ENCODE measurements around the gene ANAPC1.
"Not testable (repeated sequence)": the region's sequence is repeated elsewhere in the genome, so short reads cannot be mapped to it uniquely, and the experiment has no call there.

Gene ANAPC1, protein sequence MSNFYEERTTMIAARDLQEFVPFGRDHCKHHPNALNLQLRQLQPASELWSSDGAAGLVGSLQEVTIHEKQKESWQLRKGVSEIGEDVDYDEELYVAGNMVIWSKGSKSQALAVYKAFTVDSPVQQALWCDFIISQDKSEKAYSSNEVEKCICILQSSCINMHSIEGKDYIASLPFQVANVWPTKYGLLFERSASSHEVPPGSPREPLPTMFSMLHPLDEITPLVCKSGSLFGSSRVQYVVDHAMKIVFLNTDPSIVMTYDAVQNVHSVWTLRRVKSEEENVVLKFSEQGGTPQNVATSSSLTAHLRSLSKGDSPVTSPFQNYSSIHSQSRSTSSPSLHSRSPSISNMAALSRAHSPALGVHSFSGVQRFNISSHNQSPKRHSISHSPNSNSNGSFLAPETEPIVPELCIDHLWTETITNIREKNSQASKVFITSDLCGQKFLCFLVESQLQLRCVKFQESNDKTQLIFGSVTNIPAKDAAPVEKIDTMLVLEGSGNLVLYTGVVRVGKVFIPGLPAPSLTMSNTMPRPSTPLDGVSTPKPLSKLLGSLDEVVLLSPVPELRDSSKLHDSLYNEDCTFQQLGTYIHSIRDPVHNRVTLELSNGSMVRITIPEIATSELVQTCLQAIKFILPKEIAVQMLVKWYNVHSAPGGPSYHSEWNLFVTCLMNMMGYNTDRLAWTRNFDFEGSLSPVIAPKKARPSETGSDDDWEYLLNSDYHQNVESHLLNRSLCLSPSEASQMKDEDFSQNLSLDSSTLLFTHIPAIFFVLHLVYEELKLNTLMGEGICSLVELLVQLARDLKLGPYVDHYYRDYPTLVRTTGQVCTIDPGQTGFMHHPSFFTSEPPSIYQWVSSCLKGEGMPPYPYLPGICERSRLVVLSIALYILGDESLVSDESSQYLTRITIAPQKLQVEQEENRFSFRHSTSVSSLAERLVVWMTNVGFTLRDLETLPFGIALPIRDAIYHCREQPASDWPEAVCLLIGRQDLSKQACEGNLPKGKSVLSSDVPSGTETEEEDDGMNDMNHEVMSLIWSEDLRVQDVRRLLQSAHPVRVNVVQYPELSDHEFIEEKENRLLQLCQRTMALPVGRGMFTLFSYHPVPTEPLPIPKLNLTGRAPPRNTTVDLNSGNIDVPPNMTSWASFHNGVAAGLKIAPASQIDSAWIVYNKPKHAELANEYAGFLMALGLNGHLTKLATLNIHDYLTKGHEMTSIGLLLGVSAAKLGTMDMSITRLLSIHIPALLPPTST (N-terminal part only)
- total RNA-seq, result 104 to 161 reads per million in 2 experiments

DNA sequence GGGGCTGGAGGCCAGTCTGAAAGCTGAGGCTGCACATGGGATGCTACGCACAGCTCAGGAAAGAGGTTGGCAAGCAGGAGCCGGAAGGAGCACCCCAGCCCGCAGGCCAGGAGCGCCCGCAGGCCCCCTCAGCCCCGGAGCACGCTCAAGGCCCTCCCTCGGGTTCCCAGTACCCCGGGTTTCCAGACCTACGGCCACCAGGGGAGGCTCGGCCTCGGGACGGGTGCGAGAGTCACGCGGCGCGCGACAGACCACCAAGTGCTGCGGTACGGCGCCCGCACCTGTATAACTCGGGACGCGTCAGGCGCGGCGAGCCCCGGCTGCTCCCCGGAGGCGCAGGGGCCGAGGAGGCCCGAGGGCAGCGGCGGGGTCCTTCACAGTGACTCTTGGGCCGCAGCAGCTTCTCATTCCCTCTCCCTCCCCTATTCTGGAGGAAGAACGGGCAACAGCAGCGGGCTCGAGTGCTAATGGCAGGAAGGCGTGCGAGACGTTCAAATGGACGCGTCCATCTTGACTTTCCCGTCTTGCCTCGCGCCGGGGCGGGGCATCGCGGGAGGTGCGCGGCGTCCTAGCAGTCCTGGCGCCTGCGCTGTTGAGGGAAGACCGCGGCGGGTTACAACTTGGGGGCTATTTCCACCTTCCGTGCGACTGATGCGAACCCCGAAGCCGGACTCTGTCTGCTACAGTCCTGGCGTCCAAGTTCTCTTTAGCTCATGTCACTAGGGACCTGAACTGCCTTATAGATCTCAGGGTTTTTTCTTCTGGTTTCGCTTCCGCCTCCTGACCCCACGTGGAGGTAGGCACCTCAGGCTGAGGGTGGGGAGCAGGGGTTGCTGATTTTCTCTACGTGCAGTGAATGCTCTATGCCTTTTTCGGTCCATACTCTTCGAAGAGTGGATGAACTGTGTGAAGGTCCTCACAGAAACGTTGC is at the start of gene ANAPC1:
TSS of gene ANAPC1 (minus strand) at position 533 of the 931 bp plus-strand sequence. CDS start 3,368 bp downstream, outside the sequence.
- peak; percentile 76 for DNase-seq (ENCODE audit: low read depth)

DNA sequence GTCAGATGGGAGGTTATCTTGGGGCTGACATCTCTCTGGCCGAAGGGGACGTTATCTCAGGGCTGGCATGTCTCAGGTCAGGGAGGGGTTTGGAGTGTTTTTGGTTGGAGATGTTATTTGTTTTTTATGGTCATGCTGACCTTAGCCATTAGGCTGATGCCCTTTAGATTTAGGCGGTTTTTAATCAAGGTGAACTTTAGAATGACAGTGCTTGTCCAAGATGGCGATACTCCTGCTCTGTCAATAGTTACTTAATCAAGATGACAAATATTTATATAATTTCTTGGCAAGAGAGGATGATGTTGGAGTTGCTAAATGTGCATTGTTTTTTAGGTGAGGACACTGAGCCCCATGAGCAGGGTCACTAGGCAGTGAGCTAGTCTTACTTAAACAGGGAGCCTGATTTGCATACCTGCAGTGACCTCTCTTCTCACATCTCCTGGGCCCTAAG is 48.9 kb upstream of the ANAPC1 start:
- no peak for DNase-seq (ENCODE audit: low read depth)

DNA sequence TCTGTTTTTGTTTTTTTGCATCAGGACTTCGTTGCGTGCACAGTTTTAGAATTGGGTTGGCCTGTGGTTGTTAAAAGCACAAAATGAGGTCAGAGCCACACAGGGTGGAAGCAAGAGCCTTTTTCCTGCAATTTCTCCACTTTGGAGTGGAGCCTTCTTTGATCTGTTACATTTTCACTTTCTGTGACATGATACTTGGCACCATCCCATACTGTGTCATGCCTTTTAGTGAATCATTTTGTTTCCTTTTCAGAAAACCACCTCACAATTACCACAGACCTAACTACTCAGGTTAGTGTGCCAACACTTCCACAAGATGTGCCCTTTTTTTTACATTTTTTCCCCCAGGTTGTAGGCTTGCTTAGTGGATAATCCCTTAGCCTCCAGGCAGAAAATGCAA is 46.9 kb upstream of the ANAPC1 start:
- DNase-seq (ENCODE audit: low read depth), result no peak

DNA sequence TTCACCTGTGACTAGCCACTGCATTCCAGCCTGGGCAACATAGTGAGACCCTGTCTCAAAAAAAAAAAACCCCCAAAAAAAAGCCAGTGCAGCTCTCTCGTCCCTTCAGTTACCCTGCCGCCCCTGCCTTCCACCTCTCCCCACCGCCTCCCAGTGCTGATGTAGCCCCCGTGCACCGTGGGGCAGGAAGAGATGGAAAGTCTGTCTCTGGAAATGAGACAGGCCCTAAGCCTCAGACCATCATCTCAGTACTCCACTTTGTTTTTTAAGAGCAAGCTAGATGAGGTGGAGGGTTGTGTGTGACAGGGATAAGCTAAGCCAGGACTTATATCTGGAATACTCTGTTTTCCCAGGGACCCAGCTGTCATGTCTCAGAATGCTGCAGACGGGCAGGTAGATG is 46.4 kb upstream of the ANAPC1 start:
- no peak for DNase-seq (ENCODE audit: low read depth)

DNA sequence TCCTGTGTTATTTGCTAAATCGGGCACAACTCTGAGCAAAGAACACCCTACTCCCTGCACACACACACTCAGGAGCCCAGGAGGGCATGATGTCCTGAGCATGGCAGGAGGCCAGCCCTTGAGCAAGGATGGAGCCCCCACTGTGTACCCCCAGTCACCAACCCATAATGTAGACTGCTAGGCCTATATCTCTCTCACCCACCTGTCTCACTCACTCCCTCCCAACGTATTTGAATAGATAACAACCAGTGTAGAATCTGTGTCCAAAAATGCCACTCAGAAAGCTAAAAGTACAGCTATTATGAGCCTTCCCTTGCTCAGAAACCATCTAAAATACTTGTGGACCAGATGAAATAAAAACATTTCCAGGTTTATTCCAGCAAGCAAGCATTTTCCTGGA is 43.7 kb upstream of the ANAPC1 start:
- no peak for DNase-seq (ENCODE audit: low read depth)

DNA sequence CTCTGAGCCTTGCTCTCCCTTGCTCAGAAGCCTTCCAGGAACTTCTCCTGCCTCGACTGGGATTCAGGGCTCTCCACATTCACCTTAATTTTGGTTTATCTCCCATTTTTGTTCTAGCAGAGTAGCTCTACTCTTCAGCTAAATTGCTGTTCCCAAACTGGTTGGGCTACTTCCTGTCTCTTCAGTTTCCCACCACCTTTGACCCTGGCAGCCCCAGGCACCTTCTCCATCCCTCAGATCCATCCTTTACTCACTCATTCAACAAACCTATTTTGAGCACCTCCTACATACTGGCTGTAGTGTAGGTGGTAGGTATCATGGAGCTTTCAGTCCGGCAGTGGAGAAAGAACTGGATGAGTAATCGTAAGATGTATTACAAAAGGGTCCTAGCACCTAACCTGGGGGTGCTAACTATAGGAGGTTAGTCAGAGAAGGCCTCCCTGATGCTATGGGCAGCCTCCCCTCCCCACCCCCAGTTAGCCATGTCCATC is 40.7 kb upstream of the ANAPC1 start:
- DNase-seq (ENCODE audit: low read depth), result no peak

DNA sequence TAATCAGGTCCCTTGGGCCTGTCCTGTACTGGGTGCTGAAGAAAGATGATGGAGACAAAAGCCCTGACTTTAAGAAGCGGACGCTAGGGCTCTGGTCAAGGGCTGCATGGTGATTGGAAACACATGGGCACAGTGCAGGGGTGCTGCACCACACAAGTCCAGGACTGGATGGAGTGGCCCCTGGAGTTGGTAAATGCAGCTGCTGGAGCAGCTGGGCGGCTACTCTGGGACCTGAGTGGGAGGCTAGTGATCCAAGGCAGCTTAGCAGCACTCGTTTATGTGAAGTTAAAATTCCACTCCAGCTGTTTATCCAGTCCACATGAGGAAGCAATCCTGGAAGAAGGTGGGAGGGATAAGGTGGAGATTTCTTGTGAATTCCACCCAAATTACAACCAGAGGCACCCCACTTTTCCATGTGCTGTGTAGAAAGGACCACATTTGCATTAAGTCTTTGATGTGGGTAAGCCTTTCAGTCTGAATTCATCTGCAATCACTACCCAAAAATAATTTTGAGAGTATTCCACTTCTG is 39.3 kb upstream of the ANAPC1 start:
- no peak for DNase-seq (ENCODE audit: low read depth)

DNA sequence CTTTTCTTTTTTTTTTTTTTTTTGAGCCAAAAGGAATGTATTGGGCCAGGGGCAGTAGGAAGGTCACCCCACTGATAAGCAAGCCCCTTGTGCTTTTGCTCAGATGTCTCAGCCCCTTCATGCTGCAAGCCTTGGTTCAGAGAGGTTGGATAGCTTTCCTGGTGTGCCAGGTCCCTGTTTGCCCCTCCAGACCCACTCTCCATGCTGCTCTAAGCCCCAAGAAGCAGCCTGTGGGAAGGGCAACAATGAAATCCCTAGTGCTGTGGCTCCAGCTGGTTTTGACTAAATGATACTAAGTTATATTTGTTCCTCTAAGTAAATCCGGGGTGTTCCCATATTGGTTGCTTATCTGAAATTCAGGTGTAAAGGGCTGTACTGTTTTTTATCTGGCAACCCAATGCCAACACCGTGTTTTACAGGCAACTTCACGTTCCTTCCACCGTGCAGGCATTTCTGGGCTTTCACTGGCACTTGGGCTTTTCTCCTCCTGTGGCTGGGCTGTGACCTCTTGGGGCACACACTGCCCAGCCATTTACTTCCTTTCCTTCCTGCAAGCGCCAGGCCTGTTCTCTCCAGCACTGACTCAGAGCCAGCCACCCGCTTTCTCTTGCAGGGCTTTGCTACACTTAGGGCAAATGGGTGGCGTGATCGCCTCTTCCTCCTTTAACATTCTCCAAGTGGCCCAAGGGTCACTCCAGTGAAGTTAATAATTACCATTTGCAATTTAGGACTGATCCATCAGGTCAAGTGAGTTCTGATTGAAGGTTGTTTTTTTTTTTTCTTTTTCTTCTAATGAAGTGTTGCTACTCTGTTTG is 36.0 kb upstream of the ANAPC1 start:
- DNase-seq (ENCODE audit: low read depth), result no peak

DNA sequence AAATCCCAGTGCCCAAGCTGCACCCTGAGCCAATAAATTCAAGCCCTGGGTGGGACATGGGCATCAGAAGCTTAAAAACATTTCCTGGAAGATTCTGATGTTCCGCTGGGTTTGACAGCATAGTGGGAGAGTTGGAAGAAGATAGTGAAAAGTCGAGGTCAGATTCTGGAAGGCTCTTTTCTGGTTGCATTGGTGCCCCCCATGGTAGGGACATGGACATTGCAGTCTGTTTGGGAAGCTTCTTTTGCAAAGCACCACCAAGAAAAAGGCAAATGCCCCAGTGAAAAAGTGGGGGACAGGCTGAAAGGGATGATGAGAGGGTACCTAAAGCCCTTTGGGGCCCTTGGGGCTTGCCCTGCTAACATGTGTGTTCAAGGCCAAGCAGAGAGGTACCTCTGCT is 35.4 kb upstream of the ANAPC1 start:
- DNase-seq (ENCODE audit: low read depth), result no peak

DNA sequence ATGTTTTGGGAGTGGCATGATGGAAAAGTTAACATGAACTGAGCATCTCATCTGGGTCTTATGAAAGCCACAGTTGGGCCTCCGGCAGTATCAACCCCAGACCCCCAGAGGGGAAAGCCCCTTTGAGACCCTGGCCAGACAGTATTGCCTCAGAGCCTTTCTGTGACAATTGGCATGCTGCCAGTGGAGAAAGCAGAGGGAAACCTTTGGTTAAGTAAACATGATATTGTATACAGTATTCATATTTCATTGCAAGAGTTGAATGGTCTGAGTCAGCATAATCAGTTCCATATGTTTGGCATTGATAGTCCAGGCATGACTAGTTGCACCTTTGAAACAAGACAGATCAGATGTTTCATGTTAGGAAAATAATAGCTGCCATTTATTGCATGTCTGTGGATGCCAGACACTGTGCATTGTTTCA is 34.4 kb upstream of the ANAPC1 start:
- DNase-seq (ENCODE audit: low read depth), result no peak

DNA sequence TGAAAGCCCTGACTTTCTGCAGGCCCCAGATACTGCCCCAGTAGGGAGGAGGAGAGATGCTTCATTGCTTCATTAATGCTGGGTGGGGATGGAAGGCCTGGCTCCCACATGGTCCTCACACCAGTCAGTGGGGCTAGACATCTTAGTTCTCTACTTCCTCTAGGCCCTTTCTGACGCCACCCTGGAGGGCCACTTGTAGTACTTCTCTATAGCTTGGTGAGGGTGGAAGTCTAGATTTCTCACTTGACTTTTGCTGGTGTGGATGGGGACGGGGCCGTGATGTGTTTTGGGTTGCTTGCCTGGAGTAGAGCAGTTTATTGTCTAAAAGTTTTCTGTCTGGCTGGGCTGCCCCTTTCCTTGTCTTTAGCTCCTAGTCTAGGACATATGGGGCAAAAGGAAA is 33.1 kb upstream of the ANAPC1 start:
- DNase-seq (ENCODE audit: low read depth), result no peak

DNA sequence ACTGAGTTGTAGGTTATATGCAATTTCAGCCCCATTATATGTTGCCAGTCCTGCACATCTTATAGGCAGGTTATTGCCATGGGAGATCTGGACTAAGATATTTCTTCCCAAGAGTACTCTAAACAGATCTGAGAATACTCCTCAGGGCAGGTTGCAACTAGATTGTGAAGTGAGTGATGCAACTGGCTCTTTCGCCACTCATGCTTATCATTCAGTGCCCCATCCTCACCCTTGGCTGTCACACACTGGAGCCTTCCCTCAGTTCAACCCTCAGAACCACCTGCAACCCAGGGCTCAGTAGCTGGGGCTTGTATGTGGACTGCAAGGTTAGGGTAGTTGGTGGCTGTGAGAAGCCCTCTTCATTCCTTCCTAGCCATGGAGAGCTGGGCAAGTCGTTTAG is 28.6 kb upstream of the ANAPC1 start:
- no peak for DNase-seq (ENCODE audit: low read depth)

DNA sequence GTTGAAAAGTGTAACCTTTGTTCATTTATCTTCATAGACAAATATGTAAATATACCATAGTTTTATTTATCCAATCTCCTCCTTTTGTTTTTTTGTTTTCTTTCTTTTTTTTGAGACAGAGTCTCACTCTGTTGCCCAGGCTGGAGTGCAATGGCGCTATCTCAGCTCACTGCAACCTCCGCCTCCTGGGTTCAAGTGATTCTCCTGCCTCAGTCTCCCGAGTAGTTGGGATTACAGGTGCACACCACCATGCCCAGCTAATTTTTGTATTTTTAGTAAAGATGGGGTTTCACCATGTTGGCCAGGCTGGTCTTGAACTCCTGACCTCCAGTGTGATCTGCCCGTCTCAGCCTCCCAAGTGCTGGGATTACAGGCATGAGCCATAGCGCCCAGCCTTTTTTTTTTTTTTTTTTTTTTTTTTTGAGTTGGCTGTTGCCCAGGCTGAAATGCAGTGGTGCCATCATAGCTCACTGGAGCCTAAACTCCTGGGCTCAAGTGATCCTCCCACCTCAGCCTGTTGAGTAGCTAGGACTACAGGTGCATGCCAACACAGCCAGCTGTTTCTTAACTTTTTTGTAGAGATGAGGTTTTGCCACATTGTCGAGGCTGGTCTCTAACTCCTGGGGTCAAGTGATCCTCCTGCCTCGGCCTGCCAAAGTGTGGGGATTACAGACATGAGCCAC is 27.4 kb upstream of the ANAPC1 start:
- not testable (repeated sequence) for DNase-seq (ENCODE audit: low read depth)

DNA sequence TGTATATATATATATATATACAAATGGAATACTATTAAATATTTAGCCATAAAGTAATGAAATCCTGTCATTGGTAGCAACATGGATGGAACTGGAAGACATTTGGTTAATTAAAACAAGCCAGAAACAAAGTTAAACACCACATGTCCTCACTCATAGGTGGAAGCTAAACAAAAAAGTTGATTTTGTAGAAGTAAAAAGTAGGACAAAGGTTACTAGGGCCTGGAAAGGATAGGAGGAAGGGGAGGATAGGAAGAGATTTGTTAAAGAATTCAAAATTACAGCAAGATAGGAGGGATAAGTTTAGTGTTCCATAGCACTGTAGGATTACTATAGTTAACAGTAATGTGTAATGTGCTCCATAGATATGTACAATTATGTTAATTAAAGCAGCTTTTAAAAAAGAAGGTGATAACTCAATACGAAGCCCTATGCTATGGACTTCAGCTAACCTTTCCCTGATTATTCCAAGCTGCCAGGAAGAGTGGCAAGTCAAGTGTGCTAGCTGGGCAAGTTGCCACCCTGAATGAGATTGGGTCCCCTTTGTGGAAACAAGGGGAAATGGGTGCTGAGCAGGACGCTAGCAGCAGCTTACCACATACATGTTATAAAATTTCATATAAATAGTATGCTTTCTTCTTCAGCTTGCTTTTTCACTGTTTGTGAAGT is 26.8 kb upstream of the ANAPC1 start:
- no peak for DNase-seq (ENCODE audit: low read depth)

DNA sequence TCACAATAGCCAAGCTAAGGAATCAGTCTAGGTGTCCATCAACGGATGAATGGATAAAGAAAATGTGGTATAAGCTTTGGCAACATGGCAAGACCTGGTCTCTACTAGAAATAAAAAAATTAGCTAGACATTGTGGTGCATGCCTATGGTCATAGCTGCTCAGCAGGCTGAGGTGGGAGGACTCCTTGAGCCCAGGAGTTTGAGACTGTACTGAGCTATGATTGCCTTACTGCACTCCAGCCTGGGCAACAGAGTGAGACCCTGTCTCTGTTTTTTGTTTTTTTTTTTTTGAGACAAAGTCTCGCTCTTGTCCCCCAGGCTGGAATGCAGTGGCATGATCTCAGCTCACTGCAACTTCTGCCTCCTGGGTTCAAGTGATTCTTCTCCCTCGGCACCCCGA is 26.0 kb upstream of the ANAPC1 start:
- not testable (repeated sequence) for DNase-seq (ENCODE audit: low read depth)

DNA sequence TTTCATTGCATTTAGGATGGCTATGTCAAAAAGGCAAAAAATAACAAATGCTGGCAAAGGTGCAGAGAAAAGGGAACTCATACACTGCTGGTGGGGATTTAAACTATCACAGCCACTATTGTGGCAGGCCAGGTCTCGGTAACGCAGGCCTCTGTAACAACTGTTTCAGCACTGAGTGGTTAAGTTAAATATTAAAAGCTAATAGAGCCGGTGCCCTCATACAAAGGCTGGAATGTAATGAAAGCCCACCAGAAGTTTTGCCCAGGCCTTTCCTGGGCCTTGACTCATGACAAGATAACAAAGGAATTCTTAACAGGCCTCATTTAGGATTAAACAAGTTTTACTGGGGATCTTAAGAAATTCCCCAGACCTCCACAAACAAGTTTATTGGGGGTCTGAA is 25.1 kb upstream of the ANAPC1 start:
- DNase-seq (ENCODE audit: low read depth), result no peak

DNA sequence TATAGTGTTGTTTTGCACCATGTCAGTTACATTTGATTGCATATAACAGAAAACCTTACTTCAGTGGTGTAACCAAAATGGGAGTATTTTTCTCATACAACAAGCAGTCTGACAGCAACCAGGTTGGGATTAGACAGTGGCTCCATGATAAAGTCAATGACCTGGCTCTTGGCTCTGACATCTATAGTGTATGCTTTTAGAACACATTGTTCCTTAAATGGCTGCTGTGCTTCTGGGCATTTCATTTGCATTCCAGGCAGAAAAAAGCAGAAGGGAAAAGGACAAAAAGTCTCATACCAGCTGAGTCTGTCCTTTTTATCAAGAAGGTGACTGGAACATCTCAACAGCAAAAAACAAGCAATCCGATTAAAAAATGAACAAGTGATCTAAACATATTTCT is 24.6 kb upstream of the ANAPC1 start:
- no peak for DNase-seq (ENCODE audit: low read depth)

DNA sequence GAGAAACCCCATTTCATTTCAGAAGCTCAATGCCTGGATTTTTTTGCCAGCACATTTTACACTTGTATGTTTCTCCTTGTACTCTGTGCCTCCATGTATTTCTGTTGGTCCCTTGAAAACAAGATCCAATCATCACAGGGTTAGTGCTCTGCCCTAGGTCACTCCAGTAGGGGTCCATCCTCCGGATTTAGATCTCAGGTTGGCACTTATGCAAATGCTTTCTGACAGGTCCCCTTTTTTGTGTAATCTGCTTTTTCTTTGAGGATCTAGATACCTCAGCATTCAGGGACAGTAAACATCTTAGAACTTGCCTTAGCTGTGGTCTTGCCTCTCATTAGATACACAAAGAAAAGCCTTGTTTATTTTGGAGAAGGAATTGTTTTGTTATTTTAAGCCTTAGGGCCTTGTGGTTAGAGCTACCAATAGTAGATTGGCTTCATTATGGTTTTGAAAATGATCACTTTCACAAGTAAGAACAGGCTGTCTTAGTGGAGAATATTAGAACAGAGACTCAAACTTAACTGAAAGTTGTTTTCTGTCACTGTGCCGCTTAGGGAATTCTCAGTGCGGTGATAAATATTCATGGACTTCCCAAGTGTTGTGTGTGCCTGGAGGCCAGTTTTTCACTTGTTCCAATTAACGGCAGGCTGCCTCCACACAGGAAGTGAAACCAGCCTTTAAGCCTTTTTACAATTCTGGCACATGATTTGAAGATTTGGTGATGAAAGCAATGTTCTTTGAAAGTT is 22.2 kb upstream of the ANAPC1 start:
- DNase-seq (ENCODE audit: low read depth), result no peak
